GM12878 (cell line): ENCODE data around the gene ODR4. TPM values are rescaled to one million over a fixed set of nuclear protein-coding genes. Genes with fewer than 3 reads are reported as not detected.

ENCODE experiments used
- ATAC-seq: fragments of 200-7000 bp; cut with Tn5 transposase; 3 replicates; pipeline ENCODE4 v1.9.1; 2020; ENCODE audit warnings: mild to moderate bottlenecking, moderate library complexity
- BruUV-seq: library from RNA; stranded (reverse); fragments of 400-500 nt; replicated peaks from 2 replicates; lab custom pipeline; 2021; lab: Mats Ljungman, UMichigan
- CTCF ChIA-PET: fragments of 300-600 bp; sonication (Branson Sonifier 250); formaldehyde crosslinking; extraction: SDS; loops from one replicate; lab custom pipeline; 2021; ENCODE audit warnings: inconsistent platforms; lab: Yijun Ruan, JAX
- POLR2A ChIA-PET: fragments of 350-600 bp; formaldehyde crosslinking; extraction: SDS; loops from one replicate; lab custom pipeline; 2021; ENCODE audit warnings: inconsistent platforms; lab: Charles Lee
- RAD21 ChIA-PET: fragments of 300-600 bp; sonication (Branson Sonifier 250); formaldehyde crosslinking; loops from one replicate; lab custom pipeline; 2023; ENCODE audit warnings: antibody characterized with exemption; ENCODE audit not compliant: unreplicated experiment; lab: Charles Lee
- SMC1A ChIA-PET: fragments of 300-600 bp; sonication (Branson Sonifier 250); formaldehyde crosslinking; loops from one replicate; lab custom pipeline; 2023; ENCODE audit not compliant: unreplicated experiment, uncharacterized antibody; lab: Charles Lee
- DNase-seq: peaks from one replicate; pipeline ENCODE4 v3.0.0-alpha.2; 2011; ENCODE audit warnings: low read depth, low spot score
- FAIRE-seq: peaks from 3 replicates; lab custom pipeline; 2011; peaks lifted over from hg19 to GRCh38; lab: Jason Lieb, UNC
- H2AFZ ChIP-seq: 2 replicates; pipeline ENCODE4 v1.6.0; 2011; ENCODE audit warnings: low read depth, low read length, control low read depth; ENCODE audit not compliant: control insufficient read depth
- H3K27ac ChIP-seq: 2 replicates; pipeline ENCODE4 v1.5.1; 2011; ENCODE audit warnings: control low read depth; ENCODE audit not compliant: control insufficient read depth, insufficient read depth
- H3K27me3 ChIP-seq, 2 experiments: replicated peaks in 1 of 2; 2 replicates each; pipeline versions ENCODE4 v1.6.0 to v1.6.1; 2011; ENCODE audit warnings: low read length in 1 of 2; ENCODE audit not compliant: control insufficient read depth in 2 of 2, insufficient read depth in 2 of 2
- H3K36me3 ChIP-seq, 2 experiments: 2 replicates each; pipeline ENCODE4 v1.5.1; 2011; ENCODE audit warnings: low read length in 1 of 2; ENCODE audit not compliant: control insufficient read depth in 2 of 2, insufficient read depth in 2 of 2
- H3K4me1 ChIP-seq: 2 replicates; pipeline ENCODE4 v1.6.1; 2011; ENCODE audit warnings: mild to moderate bottlenecking, low read length, moderate library complexity, mixed read lengths; ENCODE audit not compliant: control insufficient read depth, insufficient read depth
- H3K4me2 ChIP-seq: 2 replicates; pipeline ENCODE4 v1.6.0; 2011; ENCODE audit warnings: control low read depth; ENCODE audit not compliant: control insufficient read depth, insufficient read depth
- H3K4me3 ChIP-seq: fragments of 200-600 bp; sonication (generic); 2 replicates; pipeline ENCODE4 v1.5.1; 2016
- H3K79me2 ChIP-seq: 2 replicates; pipeline ENCODE4 v1.6.0; 2011; ENCODE audit warnings: low read length; ENCODE audit not compliant: control insufficient read depth, insufficient read depth
- H3K9ac ChIP-seq: 2 replicates; pipeline ENCODE4 v1.8.0; 2011; ENCODE audit warnings: low read length, control low read depth, mixed read lengths; ENCODE audit not compliant: control insufficient read depth, insufficient read depth
- H3K9me3 ChIP-seq: replicated peaks from 3 replicates; pipeline ENCODE4 v1.5.1; 2011; ENCODE audit warnings: mild to moderate bottlenecking, low read length; ENCODE audit not compliant: control insufficient read depth, insufficient read depth
- H4K20me1 ChIP-seq: 2 replicates; pipeline ENCODE4 v1.6.0; 2011; ENCODE audit not compliant: control insufficient read depth, insufficient read depth
- CBX5 ChIP-seq: sonication (generic); IDR thresholded peaks from 2 replicates; pipeline ENCODE4 v1.6.1; 2016; ENCODE audit warnings: low read depth, moderate library complexity, mild to moderate bottlenecking, inconsistent platforms
- CHD2 ChIP-seq: IDR thresholded peaks from 2 replicates; pipeline ENCODE4 v1.6.1; 2011; ENCODE audit warnings: low read depth, low read length, improper control_type of control experiment, borderline replicate concordance
- CHD4 ChIP-seq: fragments of 200-600 bp; sonication (generic); IDR thresholded peaks from 2 replicates; pipeline ENCODE4 v1.6.1; 2016; ENCODE audit warnings: mild to moderate bottlenecking
- FOXK2 ChIP-seq: fragments of 450-650 bp; IDR thresholded peaks from 2 replicates; pipeline ENCODE4 v1.6.1; 2017; ENCODE audit warnings: mild to moderate bottlenecking, moderate library complexity
- IRF5 ChIP-seq: fragments of 450-650 bp; IDR thresholded peaks from 2 replicates; pipeline ENCODE4 v1.6.1; 2017; ENCODE audit warnings: borderline replicate concordance
- NBN ChIP-seq: fragments of 450-650 bp; IDR thresholded peaks from 2 replicates; pipeline ENCODE4 v1.6.1; 2016
- PAX8 ChIP-seq: fragments of 450-650 bp; IDR thresholded peaks from 2 replicates; pipeline ENCODE4 v1.6.1; 2017; ENCODE audit warnings: mild to moderate bottlenecking, moderate library complexity
- PKNOX1 ChIP-seq: fragments of 450-650 bp; IDR thresholded peaks from 2 replicates; pipeline ENCODE4 v1.6.1; 2016; ENCODE audit warnings: mild to moderate bottlenecking
- ZBED1 ChIP-seq: IDR thresholded peaks from 2 replicates; pipeline ENCODE4 v1.6.1; 2016; ENCODE audit warnings: borderline replicate concordance
- ZNF592 ChIP-seq: fragments of 450-650 bp; IDR thresholded peaks from 2 replicates; pipeline ENCODE4 v1.6.1; 2017; ENCODE audit warnings: mild to moderate bottlenecking, moderate library complexity
- WGBS: methylation state at CpG from one replicate; pipeline ENCODE4 v1.1.6; 2016; ENCODE audit warnings: low lambda C conversion rate; ENCODE audit not compliant: insufficient replicate concordance, insufficient coverage; ENCODE audit errors: missing lambda C conversion rate; 5-methylcytosine and 5-hydroxymethylcytosine counted together
- in situ Hi-C: fragments of 300-500 bp; cut with MboI; formaldehyde crosslinking; loops from 9 replicates; pipeline ENCODE4 v1.14.3; 2018; ENCODE audit warnings: mixed read lengths
- intact Hi-C: fragments of 100-400 bp; cut with micrococcal nuclease; formaldehyde crosslinking; loops from one replicate; pipeline ENCODE4 v1.14.2; 2022; ENCODE audit not compliant: unreplicated experiment
- polyA plus RNA-seq, 11 experiments: library from polyadenylated mRNA; depleted of rRNA in 4 of 11; unstranded in 6 of 11; stranded (reverse) in 5 of 11; fragments of >200 nt; fragmentation: Nextera tagmentation in 4 of 11; fragmentation: Illumina TruSeq in 1 of 11; extraction: Ambion mirVana in 4 of 11; extraction: Trizol in 1 of 11; gene quantifications; 1 replicate in 1 of 11; 2 replicates in 10 of 11; pipeline versions ENCODE4 v1.2.1 to v1.2.3, GENCODE V29; 2011 to 2016; ENCODE audit warnings: inconsistent platforms in 2 of 11, missing spikeins in 2 of 11, low read depth in 1 of 11
- total RNA-seq, 4 experiments: library from RNA; depleted of rRNA in 3 of 4; stranded (reverse); fragments of >200 nt in 3 of 4; fragmentation: Illumina TruSeq in 1 of 4; extraction: Trizol in 1 of 4; gene quantifications; 2 replicates each; pipeline versions ENCODE4 v1.2.1 to v1.2.3, GENCODE V29; 2013 to 2021
- TF ChIP-seq, protein P1 (sequence below): fragments of 450-650 bp; IDR thresholded peaks from 2 replicates; pipeline ENCODE4 v1.6.1; 2017; ENCODE audit warnings: antibody characterized with exemption, mild to moderate bottlenecking, moderate library complexity

ODR4 gene
- total and polyA plus RNA-seq, 10 of the 15 experiments (the other 5 are each of a cell fraction or from before 2014, with no cell fraction given) = 10.4 to 19.4 (median 13.3) TPM

DNA sequence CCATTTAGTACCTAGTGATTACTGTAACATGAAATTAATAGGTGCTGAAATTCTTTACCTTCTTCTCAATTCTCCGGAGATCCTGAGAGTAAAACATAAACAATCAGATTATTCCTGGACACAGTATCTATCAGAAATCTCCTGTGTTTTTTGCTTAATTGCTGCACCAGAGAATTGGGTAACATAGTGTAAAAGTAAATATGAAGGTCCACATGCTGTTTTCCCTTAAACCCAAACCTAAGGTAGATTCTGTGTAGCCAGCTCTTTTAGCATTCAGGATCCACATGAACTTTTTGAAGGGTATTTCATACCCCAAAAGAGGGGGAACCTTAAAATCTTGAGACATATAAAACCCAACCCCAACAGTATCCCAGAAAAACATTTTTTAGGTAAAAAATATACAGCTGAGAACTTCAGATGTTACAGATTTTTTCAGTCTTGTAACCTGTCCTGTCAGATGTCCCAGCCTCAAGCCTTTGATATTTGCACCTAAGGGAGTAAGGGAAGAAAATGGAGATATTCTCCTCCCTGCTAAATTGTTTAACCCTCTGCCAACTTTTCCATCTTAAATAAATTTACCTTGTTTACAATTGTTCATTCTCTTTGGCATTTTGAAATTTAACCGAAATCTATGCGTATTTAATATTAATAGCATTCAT, 11.2 kb downstream of the ODR4 start (continued):
- TF ChIP-seq, protein P1, sequence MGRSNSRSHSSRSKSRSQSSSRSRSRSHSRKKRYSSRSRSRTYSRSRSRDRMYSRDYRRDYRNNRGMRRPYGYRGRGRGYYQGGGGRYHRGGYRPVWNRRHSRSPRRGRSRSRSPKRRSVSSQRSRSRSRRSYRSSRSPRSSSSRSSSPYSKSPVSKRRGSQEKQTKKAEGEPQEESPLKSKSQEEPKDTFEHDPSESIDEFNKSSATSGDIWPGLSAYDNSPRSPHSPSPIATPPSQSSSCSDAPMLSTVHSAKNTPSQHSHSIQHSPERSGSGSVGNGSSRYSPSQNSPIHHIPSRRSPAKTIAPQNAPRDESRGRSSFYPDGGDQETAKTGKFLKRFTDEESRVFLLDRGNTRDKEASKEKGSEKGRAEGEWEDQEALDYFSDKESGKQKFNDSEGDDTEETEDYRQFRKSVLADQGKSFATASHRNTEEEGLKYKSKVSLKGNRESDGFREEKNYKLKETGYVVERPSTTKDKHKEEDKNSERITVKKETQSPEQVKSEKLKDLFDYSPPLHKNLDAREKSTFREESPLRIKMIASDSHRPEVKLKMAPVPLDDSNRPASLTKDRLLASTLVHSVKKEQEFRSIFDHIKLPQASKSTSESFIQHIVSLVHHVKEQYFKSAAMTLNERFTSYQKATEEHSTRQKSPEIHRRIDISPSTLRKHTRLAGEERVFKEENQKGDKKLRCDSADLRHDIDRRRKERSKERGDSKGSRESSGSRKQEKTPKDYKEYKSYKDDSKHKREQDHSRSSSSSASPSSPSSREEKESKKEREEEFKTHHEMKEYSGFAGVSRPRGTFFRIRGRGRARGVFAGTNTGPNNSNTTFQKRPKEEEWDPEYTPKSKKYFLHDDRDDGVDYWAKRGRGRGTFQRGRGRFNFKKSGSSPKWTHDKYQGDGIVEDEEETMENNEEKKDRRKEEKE = no peak
- no peak for TF ChIP-seq PKNOX1
- TF ChIP-seq FOXK2 = no peak
- no peak for TF ChIP-seq ZBED1
- no peak for TF ChIP-seq NBN
- no peak for TF ChIP-seq CHD4

DNA sequence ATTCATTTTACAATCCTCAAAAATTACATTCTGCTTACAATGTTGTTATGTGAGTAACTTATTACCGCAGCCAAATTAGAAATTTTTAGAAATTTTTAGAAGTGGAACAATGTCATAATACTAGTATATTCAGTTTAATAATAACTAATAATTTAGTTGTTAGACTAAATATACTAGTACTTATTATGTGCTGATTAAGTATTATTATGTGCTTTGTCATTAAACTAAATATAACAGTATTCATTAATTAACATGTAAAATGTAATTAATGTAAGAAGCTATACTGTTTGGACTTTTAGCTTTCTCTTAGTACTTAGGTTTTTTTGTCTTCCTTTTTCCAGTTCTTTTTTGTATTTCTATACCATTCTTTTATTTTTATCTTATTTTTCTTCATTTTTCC, 15.3 kb downstream of the ODR4 start:
- no peak overlapping the region for H3K4me2 ChIP-seq
- no TSS peak for BruUV-seq
- H3K27me3 ChIP-seq = no peaks in the 10 kb centered on the region
- H3K9ac ChIP-seq = no peak overlapping the region
- in situ Hi-C loops (no loop called here), intact Hi-C loops (no loop called here)
- H3K4me3 ChIP-seq = no peak overlapping the region
- no peak overlapping the region for H2AFZ ChIP-seq
- ChIA-PET POLR2A (no interaction called here), RAD21 (interaction anchor here (0.6 kb wide), 1 partner anchor 15 kb away, joined by 3 read pairs; no protein-coding TSS in a partner anchor), CTCF (interaction anchor here (0.5 kb wide), 1 partner anchor 215 kb away, joined by 3 read pairs; no protein-coding TSS in a partner anchor), SMC1A (no interaction called here)
- ATAC-seq (no peak), DNase-seq (no peak), FAIRE-seq (no peak)
- 100% methylated on average over 1 of the region's 1 CpG for WGBS
- H3K27ac ChIP-seq = no peak overlapping the region
- no peaks in the 10 kb centered on the region for H4K20me1 ChIP-seq
- H3K36me3 ChIP-seq = peaks cover 0 to 20% of the 10 kb centered on the region in 2 experiments; a peak in 3 of 4 replicates
- H3K79me2 ChIP-seq = no peaks in the 10 kb centered on the region
- H3K4me1 ChIP-seq = no peaks in the 10 kb centered on the region
- H3K9me3 ChIP-seq = no peaks in the 10 kb centered on the region
- TF ChIP-seq CHD2 = no peak
- TF ChIP-seq PAX8 = no peak
- no peak for TF ChIP-seq ZNF592
- no peak for TF ChIP-seq CBX5
- TF ChIP-seq IRF5 = no peak
